Amygdala (tissue), 56 donors: Measurements from ENCODE around the gene SMIM41.

ENCODE experiments used
- DNase-seq, 56 donors: peaks; one replicate each; lab custom pipeline; 2025; lab: John Stamatoyannopoulos, UW

The SMIM41 gene

GRCh38 chr12:52079576-52080402 lies at the start of gene SMIM41:
SMIM41 (plus strand) TSS chr12:52079704; CDS start chr12:52079780, 76 bp downstream.
- no peak for DNase-seq

DNA sequence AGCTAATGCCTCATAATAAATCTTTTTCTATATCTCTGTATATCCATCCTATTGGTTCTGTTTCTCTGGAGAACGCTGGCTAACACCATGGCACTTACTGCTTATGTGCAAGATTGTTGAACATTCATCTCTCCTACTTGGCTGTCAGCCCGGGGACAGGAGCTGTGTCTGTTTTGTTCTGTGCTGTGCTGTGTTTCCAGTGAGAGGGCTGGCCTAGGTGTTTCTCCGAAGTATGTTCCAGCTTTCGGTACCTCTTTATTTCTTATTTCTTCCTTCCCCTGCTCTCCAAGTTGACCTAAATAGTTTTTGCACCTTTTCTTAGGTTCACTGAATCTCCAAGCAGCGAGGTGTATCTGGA lies 47.1 kb upstream of the SMIM41 start:
- peak in 35 of 56 donors; percentile 26 to 84 (median 50) for DNase-seq

DNA sequence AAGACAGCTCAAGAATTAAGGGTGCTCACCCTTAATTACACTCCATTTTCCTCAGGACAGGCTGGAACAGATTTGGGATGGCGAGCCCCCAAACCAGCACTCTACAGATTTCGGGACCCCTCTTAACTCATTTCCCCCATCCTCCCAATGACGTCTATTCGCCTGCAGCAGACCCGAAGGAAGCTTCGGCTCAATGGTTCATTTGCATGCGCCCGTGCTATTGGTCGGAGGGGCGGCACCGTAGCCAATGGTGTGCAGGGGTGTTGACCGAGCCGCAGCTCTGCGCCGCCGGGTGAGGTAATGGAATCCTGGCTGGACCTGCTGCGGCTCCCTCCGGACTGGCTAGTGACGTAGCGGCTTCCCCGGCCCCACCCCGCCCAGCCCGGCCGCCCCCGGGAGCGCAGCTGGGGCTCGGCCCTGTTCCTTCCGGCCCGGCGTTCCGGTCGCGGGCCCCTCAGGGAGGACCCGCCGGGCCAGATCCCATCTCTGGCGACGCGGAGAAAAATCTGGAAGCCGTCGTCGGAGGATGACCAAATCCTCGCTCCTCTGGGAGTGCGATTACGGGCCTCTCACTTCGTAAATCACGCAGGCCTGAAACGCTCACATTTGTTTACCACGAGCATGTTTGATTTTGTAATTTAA lies 46.6 kb upstream of the SMIM41 start:
- DNase-seq, result peak; percentile 46 to 99 (median 94)

DNA sequence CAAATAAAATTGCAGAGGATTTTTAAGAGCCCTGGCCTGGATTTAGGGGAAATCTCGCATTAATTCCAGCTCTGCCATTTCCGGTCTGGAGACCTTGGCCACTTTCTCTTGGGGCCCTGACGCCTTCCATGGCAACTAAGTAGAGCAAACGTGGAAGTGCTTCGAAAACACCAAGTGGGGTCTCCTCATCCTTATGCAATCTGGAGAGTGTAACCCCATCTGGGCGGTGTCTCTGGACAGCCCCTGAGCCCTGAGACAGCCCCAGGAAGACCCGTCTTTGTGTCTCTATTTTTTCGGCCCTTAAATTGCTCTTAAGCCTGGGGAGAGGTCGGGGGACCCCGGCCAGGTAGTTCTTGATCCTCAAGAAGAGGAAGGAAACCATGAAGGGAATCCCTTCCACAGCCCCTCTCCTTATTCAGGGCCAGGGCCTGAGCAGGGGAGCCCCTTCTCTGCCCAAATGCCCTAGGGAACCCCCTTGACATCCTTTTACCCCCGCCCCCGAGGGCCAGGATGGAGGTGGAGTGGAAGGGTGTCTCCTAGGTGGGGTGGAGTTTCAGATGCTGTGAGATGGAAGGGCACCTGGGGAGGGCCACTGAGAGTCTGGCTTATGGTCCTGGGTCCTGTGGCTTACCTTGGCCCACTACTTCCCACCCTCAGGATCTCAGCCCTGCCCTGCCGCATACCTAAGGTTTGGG lies 45.9 kb upstream of the SMIM41 start:
- DNase-seq, result no peak

- DNase-seq, result no peak
These were observed 44.3 kb upstream of the SMIM41 start for GRCh38 chr12:52035190-52035589.

DNA sequence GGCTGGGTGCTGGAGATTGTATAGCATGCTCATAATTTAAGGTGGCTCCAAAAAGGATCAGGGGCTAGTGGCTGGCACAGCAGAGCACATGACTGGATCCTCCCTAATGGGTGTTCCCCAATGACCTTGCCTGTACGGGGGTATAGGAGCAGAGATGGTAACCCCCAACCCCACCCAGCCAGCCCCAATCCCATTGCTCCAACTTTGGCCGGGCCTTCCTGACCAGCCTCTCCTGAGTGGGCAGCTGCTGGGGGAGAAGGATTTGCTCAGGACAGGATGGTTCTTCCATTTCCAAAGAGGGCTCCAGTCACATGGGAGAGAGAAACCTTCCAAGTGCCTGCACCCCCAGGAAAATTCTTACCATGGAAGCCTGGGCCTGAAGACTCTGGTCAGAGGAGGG lies 43.6 kb upstream of the SMIM41 start:
- DNase-seq, result no peak

DNA sequence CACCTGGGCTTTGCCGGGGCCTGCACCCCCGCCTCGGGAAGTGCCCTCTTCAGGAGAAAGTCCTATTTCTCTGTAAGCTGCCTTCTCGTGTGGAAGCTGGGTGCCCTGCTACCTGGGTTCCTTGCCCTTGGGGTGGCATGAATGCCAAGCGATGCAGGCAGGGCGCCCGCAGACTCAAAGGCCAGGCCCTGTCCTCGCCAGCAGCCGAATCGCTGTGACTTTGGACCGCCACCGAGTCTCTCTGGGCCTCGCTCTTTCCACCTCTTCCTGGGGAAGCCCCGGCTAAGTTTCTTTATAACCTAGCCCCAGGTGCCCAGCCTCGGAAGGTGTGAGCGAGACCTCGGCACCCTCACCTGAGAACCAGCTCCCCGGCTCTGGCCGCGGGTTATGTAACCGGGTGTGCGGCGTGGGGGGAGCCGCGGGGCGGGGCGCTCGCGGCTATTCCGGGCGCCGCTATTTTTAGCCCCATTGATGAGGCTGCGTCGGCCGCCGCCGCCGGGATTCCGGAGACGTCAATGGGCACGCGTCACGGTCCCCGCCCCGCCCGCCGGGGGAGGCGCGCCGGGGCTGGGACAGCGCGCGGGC lies 42.8 kb upstream of the SMIM41 start:
- DNase-seq, result peak in 48 of 56 donors; percentile 25 to 87 (median 67)

GRCh38 chr12:52037248-52037861 lies 42.1 kb upstream of the SMIM41 start:
- DNase-seq, result peak in 8 of 56 donors; percentile 23 to 77 (median 48)

DNA sequence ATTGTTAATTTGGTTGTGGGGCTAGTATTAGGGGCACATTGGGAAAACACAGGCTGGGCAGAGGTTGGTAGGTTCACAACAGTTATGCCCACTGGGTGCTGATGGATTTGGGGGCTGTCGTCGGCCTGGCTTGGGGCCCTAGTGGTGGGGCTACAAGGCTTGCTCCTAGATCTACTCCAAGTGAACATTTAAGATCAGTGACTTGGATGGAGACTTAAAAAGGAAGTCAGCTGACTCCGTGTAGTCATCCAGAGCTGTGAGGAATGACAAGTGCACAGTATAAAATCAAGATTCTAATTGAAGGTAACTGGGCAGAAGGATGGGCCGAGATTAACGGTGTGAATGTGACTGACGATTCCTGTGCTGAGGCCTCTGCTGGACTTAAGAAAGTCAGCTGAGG lies 41.1 kb upstream of the SMIM41 start:
- no peak for DNase-seq

DNA sequence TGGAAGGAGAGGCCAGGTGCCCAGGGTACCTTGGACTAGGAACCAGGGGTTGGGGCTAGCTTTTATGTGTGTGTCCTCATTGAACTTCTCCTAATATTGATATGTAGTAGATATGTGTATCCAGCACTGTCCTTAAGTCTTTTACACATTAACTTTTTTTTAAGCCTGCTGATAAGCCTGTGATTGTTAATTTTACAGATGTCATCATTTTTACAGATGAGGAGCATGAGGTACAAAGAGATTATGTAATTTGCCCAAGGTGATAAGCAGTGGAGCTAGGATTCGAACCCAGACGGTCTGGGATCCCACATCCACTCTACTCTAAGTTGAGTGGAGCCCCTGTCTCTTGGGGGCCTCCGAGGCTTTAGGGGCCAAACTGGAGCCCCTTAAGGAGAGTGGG lies 38.5 kb upstream of the SMIM41 start:
- no peak for DNase-seq

DNA sequence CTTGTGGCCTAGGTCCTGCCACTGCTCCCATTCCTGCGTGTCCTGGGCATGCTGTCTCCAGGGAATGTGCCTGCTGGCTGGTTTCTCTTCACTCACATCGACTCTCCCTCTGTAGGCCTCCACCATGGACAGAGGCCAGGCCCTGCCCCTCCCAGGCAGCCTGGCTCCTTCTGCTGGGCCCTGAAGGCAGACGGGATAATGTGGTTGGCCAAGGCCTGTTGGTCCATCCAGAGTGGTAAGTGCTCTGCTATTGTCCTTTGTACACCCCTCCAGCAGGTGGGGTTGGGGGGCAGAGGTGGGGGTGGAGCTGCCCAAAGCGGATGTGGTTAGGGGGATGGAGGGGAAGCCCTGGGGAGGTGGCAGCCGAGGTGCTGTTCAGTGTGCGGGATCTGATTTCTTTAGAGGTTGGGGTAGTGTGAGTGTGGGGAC lies 37.8 kb upstream of the SMIM41 start:
- DNase-seq, result peak in 7 of 56 donors; percentile 17 to 55 (median 29)

GRCh38 chr12:52042706-52043385 lies 36.7 kb upstream of the SMIM41 start:
- DNase-seq, result no peak

DNA sequence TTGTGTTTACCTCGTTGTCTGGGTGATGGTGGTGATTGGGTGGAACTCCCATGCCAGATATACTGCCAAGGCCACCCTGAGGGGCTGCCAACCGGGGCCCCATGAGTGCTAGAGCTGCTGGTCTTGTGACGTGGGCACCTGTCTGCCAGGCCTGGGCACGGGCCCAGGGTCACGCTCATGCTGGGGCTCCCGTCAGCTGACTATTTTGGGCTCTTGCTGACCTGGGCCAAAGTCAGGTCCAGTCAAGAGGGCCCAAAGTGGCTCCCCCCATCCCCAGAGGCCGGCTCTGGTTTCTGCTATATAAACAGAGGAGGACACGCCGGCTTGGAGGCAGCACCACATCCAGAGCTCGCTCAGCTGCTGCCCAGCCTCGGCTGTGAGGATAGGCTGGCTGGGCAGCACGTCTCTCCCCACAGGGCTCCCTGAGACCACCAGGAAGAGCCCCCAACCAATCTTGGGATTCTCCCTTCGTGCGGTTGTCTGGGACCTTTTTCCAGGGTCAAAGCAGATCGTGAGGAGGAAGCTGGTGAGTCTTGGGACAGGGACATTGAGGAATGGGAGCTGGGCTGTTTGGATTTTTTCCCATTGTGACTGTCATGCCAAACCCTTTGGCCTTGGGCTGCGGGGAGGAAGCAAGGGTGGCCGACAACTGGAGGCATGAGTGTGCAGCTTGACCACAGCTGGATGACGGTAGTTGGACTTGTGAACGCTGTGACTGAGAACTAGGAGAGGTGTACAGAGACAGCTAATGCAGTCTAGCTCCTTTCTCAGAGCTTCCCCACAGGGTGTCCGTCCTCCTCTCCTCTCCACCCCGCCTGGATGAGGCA lies 35.9 kb upstream of the SMIM41 start:
- peak in 8 of 56 donors; percentile 24 to 66 (median 33) for DNase-seq

DNA sequence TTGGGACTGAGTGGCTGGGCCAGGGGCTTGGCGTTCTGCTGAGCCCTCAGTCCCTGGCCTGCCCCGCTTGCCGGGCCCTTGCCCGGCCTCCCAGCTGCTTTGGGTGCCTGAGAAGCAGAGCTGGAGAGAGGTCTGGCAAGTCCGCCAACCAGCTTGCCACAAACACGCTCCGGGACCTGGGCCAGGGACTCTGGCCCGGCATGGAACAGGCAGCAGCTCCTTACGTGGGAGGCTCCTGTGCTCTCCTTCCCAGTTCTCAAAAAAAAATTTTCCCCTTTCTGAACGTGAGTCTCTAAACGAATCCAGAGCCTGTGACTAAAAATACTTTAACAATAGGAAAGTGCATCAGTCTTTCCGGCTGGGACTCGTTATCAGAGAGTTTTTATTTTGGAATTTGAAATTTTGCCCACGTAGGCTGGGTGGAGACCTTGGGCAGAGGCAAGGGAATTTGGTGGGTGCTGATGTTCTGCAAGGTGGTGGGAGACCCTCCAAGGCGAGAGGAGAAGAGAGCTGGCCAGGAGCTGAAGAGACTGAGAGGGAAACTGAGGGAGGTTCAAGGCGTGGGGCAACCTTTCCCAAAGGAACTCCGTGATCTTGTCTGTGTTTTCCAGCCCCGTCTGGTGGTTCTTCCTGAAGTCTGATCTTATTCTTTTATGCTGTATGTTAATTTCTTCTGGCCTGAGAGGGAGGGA lies 35.1 kb upstream of the SMIM41 start:
- DNase-seq, result peak in 39 of 56 donors; percentile 12 to 89 (median 55)

DNA sequence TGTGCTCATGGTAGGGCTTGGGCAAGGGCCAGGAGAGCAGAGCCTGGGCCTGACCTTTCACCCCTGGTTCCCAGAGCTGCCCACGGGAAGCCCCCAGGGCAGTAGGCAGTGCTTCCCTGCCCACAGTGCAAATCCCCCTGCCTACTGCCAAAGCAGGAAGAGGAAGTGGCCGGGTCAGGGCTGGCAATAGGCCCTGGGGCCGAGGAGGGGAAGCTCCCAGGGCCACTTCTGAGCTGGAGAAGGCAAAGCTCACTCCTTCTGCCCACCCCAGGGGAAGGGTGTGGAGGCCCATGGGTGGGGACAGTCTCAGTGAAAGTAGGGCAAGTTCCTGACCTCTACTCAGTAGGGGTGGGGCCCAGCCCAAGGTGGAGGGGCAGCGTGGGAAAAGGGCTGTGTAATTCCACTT lies 33.7 kb upstream of the SMIM41 start:
- DNase-seq, result peak in 5 of 56 donors; percentile 17 to 40 (median 25)

DNA sequence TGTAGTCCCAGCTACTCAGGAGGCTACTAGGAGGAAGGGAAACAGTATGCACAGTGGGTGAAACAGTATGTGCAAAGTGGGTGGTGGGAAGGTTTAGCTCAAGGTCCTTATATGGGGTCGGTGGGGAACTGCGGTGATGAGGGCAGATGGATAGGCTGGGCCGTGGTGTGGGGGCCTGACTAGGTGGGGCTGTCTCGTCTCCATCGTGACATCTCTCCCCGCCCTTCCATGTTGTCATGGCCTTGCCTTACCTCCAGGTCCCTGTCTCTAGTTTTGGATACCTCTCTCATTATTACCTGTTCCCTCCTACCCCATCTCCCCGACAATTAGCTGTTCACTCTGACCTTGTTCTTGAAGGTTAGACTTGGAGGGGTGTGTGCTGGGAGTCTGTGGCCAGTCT lies 32.6 kb upstream of the SMIM41 start:
- no peak for DNase-seq

DNA sequence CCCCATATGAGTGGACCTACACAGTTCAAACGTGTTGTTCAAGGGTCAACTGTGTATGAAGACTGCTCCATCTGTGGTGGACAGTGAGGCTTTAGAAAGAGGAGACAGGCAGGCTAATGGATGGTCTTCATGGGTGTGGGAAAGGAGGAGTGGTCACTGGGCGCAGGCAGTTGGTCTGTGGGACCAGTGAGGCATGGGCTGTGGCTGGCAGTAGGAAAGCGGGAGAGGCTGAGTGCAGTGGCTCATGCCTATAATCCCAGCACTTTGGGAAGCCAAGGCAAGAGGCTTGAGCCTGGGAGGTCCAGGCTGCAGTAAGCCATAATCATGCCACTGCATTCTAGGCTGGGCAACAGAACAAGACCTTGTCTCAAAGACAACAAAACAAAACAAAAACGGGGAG lies 30.2 kb upstream of the SMIM41 start:
- DNase-seq, result no peak

DNA sequence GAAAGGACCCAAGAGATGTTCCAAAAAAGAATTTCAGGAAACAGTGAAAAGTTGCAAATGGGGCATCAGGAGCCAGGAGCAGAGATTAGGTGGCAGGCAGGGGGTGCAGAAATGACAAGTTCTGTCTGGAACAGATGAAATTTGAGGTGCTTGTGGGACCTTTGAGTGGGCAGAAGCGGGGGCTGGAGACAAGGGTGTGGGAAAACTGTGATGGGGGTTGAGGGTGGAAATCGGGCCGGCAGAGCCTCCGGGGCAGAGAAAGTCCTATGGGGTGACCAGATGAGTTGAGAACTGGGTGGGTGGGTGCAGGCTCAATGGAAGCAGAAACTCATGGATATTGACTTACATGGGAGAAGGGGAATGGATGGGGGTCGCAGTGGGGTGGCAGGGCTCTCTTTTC lies 29.8 kb upstream of the SMIM41 start:
- no peak for DNase-seq
